GM12878 (cell line): ENCODE measurements around the gene GRXCR1.

Source experiments
- EZH2 ChIP-seq: IDR thresholded peaks from 2 replicates; pipeline ENCODE4 v1.6.1; 2012; ENCODE audit warnings: low read depth, mild to moderate bottlenecking, control low read depth, inconsistent platforms, low read length, borderline replicate concordance; ENCODE audit not compliant: control insufficient read depth
- NFIC ChIP-seq: IDR thresholded peaks from 2 replicates; pipeline ENCODE4 v1.6.1; 2012; ENCODE audit warnings: low read depth, mild to moderate bottlenecking, inconsistent platforms, low read length, moderate library complexity
- NRF1 ChIP-seq: conservative IDR thresholded peaks from 2 replicates; pipeline ENCODE4 v1.6.1; 2011; ENCODE audit warnings: mild to moderate bottlenecking, low read depth, low read length, improper control_type of control experiment
- PML ChIP-seq: IDR thresholded peaks from 2 replicates; pipeline ENCODE4 v1.6.1; 2012; ENCODE audit warnings: low read length, inconsistent platforms
- RAD21 ChIP-seq: IDR thresholded peaks from 2 replicates; pipeline ENCODE4 v1.6.1; 2011; ENCODE audit warnings: mild to moderate bottlenecking, low read depth, low read length, moderate library complexity; ENCODE audit not compliant: insufficient read depth
- SMC3 ChIP-seq: IDR thresholded peaks from 2 replicates; pipeline ENCODE4 v1.6.1; 2011; ENCODE audit warnings: low read length, improper control_type of control experiment, borderline replicate concordance
- ZZZ3 ChIP-seq: IDR thresholded peaks from 2 replicates; pipeline ENCODE4 v1.6.1; 2011; ENCODE audit warnings: low read depth; ENCODE audit not compliant: control insufficient read depth, insufficient read length
- TF ChIP-seq, protein P1 (sequence below): fragments of 450-650 bp; conservative IDR thresholded peaks from 2 replicates; pipeline ENCODE4 v1.6.1; 2017; ENCODE audit warnings: mild to moderate bottlenecking, moderate library complexity

DNA sequence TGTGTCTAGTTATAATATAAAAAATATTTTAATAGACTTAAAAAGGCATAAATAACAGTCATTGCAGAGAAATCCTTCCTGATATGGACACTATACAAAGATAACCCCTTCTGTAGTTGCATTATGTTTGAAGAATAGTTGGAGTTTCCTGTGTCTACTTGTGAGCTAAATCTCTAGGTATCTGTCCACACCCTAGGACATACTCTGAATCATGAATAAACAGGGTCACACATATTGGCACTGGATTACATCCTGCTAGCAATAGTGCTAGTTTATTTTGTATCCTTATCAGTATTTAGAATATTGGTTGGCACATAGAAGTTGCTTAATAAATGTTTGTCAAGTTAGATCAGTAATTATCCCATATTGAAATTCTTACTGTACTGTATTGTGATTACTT lies 173.9 kb downstream of the GRXCR1 start:
- TF ChIP-seq SMC3 = no peak
- TF ChIP-seq EZH2 = no peak
- TF ChIP-seq RAD21 = no peak
- TF ChIP-seq NFIC = no peak
- no peak for TF ChIP-seq PML
- TF ChIP-seq NRF1 = no peak
- TF ChIP-seq ZZZ3 = no peak
- TF ChIP-seq, protein P1, sequence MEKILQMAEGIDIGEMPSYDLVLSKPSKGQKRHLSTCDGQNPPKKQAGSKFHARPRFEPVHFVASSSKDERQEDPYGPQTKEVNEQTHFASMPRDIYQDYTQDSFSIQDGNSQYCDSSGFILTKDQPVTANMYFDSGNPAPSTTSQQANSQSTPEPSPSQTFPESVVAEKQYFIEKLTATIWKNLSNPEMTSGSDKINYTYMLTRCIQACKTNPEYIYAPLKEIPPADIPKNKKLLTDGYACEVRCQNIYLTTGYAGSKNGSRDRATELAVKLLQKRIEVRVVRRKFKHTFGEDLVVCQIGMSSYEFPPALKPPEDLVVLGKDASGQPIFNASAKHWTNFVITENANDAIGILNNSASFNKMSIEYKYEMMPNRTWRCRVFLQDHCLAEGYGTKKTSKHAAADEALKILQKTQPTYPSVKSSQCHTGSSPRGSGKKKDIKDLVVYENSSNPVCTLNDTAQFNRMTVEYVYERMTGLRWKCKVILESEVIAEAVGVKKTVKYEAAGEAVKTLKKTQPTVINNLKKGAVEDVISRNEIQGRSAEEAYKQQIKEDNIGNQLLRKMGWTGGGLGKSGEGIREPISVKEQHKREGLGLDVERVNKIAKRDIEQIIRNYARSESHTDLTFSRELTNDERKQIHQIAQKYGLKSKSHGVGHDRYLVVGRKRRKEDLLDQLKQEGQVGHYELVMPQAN = no peak
